BJ (cell line): Measurements from ENCODE around the gene EML6. TPM values are rescaled to one million over a fixed set of nuclear protein-coding genes. Genes with fewer than 3 reads are reported as not detected.

Source experiments
- CTCF ChIA-PET: fragments of 350-600 bp; formaldehyde crosslinking; extraction: SDS; loops from one replicate; lab custom pipeline; 2021; ENCODE audit warnings: antibody characterized with exemption, inconsistent platforms; lab: Yijun Ruan, JAX
- POLR2A ChIA-PET: fragments of 300-600 bp; sonication (Branson Sonifier 250); formaldehyde crosslinking; extraction: SDS; loops from one replicate; lab custom pipeline; 2021; ENCODE audit warnings: antibody characterized with exemption; lab: Charles Lee
- DNase-seq: peaks from one replicate; pipeline ENCODE4 v3.0.0-alpha.2; 2011; ENCODE audit warnings: low read depth
- H3K27me3 ChIP-seq: 2 replicates; pipeline ENCODE4 v1.6.0; 2011; ENCODE audit warnings: low read length; ENCODE audit not compliant: control insufficient read depth, insufficient read depth
- H3K36me3 ChIP-seq: 2 replicates; pipeline ENCODE4 v1.5.1; 2011; ENCODE audit warnings: low read length; ENCODE audit not compliant: control insufficient read depth, insufficient read depth
- H3K4me3 ChIP-seq: 2 replicates; pipeline ENCODE4 v1.5.1; 2011; ENCODE audit warnings: low read depth, mild to moderate bottlenecking, control low read depth, low read length
- CTCF ChIP-seq: IDR thresholded peaks from 2 replicates; pipeline ENCODE4 v1.5.1; 2011; ENCODE audit warnings: low read depth, mild to moderate bottlenecking, control low read depth, inconsistent platforms, low read length, moderate library complexity; ENCODE audit not compliant: insufficient read depth
- polyA plus RNA-seq: library from polyadenylated mRNA; depleted of rRNA; stranded (reverse); fragments of >200 nt; gene quantifications from 2 replicates; pipeline ENCODE4 v1.2.3, GENCODE V29; 2011

The EML6 gene
- polyA plus RNA-seq, 1 experiment = 0.18 TPM

- DNase-seq = no peak
- ChIA-PET CTCF (interaction anchor here (0.5 to 1.9 kb wide), 4 partner anchors 8 to 1343 kb away, joined by 3 to 5 read pairs (median 3); no protein-coding TSS in a partner anchor), POLR2A (no interaction called here)
- no peak for TF ChIP-seq CTCF
- Histone ChIP-seq H3K27me3 (no peaks in the 10 kb centered on the region), H3K4me3 (no peak overlapping the region), H3K36me3 (no peaks in the 10 kb centered on the region)
Observed at GRCh38 chr2:54772531-54772930, 49.1 kb downstream of the EML6 start.

- TF ChIP-seq CTCF = no peak
- Histone ChIP-seq H3K27me3 (no peaks in the 10 kb centered on the region), H3K4me3 (no peak overlapping the region), H3K36me3 (no peaks in the 10 kb centered on the region)
- POLR2A ChIA-PET = no interaction called here
- CTCF ChIA-PET = interaction anchor here (0.6 to 1.9 kb wide), 3 partner anchors 24 to 836 kb away, joined by 3 to 5 read pairs (median 5); no protein-coding TSS in a partner anchor
- DNase-seq = no peak
Observed at GRCh38 chr2:54773233-54773632, 49.8 kb downstream of the EML6 start.

DNA sequence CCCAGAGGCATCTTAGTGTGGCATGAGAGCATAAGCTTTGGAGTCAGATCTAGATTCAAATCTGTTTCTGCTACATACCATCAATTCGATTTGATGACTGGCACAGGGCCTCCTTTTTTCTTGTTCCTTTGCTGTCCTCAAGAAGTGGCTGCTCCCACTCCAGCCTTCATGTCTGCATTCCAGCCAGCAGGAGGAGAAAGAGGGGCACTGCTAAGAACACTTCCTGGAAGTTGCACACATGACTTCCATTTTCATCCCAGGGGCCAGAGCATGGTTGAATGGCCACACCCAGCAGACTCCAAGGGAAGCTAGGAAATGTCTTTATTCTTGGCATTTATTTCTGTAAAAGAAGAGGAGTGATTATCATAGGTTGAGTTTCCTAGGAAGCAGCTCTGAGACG lies 50.4 kb downstream of the EML6 start:
- no peak for DNase-seq
- Histone ChIP-seq H3K36me3 (no peaks in the 10 kb centered on the region), H3K27me3 (no peaks in the 10 kb centered on the region), H3K4me3 (no peak overlapping the region)
- POLR2A ChIA-PET = no interaction called here
- TF ChIP-seq CTCF = no peak
- CTCF ChIA-PET = interaction anchor here (0.7 to 1.9 kb wide), 2 partner anchors 24 to 65 kb away, joined by 3 to 5 read pairs; no protein-coding TSS in a partner anchor

DNA sequence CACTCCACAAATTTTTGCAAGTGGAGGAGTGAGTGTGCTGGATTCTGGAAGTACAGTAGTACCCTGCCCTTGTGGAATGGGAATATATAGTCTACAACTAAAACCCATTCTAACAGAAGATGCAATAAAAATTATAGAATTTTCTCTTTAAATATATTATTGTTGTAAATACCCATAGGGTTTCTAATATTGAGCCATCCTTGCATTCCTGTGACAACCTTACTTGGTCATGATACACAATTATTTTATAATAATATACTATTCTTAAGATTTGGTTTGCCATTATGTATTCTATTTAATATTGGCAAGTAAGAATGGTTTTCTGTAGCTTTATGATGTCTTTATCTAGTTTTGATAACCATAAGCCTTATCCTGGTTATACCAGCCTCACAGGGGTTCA lies 52.2 kb downstream of the EML6 start:
- no peaks in the 10 kb centered on the region for H3K27me3 ChIP-seq
- TF ChIP-seq CTCF = no peak
- no peak overlapping the region for H3K4me3 ChIP-seq
- ChIA-PET POLR2A (no interaction called here), CTCF (interaction anchor here (2.2 kb wide), 1 partner anchor 63 kb away, joined by 9 read pairs; no protein-coding TSS in a partner anchor)
- no peaks in the 10 kb centered on the region for H3K36me3 ChIP-seq
- no peak for DNase-seq

DNA sequence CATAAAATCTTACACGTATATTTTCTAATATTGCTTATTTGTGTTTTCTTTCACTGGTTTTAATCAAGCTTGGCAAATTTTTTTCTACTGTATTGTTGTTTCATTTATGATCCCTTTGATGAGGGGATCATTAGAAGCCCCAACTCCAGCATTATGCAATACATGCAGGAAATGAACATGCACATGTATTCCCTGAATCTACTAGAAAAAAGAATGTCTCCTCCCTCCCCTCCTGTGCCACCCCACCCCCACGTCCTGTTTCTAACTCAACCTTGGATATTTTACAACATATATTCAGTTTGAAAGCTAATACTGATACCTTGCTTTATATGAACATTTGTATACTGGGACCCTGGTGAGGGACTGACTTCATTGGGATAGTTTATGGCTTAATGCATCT lies 53.0 kb downstream of the EML6 start:
- CTCF ChIA-PET = interaction anchor here (2.2 kb wide), 1 partner anchor 62 kb away, joined by 9 read pairs; no protein-coding TSS in a partner anchor
- TF ChIP-seq CTCF = no peak
- POLR2A ChIA-PET = no interaction called here
- no peak for DNase-seq
- Histone ChIP-seq H3K36me3 (no peaks in the 10 kb centered on the region), H3K27me3 (no peaks in the 10 kb centered on the region), H3K4me3 (no peak overlapping the region)
